ENCODE measurements around the gene FSHR.

FSHR gene

DNA sequence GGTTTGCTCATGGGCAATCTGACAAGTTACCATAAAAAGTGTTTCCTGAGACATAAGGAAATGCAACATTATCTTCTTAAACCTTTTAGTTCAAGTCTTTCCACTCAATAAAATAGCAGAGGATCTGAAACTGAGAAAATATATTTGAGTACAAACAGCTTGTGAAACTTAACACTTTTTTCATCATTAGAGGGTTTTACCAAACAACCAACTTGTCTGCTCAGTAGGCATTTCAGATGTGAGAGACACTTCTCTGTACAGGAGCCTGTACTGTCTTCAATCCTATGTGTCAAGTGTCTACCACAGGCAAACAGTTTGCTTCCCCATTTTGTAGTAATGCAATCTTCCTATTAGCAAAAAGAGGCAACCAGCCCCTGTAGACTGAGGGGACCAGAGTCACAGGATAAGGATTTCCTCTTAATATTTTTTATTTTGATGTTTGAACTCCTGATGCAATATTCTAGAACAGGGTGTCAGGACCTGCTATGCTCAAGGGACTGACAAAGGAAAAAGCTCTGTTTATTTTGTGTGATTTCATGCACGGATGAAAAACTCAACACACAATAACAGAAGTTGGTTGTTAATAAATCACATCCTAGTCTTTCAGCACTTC lies 239.7 kb downstream of the FSHR start:
- DNase-seq (ENCODE audit: low read depth in 2 of 2, low spot score in 1 of 2), result no peak

Data from stimulated activated CD8-positive, alpha-beta memory T cell treated with anti-CD3 and anti-CD28 coated beads, Interleukin-4, amount 100 ng/mL, for 4 hours (primary cell).